NCI-H446 (cell line): ENCODE results near the gene PIK3R4.

Experiments used
- DNase-seq, 2 experiments: peaks; one replicate each; lab custom pipeline; 2025; lab: John Stamatoyannopoulos, UW

The PIK3R4 gene

GRCh38 chr3:130746246-130747039, at the start of gene PIK3R4:
Gene PIK3R4, minus strand, starts transcription at chr3:130746829. Its CDS starts 1,611 bp downstream, at chr3:130745218.
- DNase-seq, result peak; percentile 98

DNA sequence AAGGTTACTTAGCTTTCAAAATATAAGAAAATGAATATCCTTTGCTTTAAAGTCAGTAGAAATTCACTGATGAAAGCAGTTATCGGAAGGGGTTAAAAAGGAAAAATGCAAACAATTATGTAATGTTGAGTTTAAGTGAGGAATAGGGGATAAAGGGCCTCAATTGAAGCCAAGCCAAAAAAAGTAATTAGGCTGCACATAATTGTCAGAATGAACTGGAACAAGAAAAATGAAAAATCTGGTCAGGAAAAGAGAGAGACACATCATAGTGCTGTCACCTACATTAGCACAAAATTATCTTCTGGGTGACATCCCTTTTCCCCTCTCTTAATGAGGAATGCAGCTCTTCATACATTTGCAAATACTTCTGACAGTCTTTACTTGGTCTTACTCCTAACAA, 48.8 kb upstream of the PIK3R4 start:
- no peak for DNase-seq

DNA sequence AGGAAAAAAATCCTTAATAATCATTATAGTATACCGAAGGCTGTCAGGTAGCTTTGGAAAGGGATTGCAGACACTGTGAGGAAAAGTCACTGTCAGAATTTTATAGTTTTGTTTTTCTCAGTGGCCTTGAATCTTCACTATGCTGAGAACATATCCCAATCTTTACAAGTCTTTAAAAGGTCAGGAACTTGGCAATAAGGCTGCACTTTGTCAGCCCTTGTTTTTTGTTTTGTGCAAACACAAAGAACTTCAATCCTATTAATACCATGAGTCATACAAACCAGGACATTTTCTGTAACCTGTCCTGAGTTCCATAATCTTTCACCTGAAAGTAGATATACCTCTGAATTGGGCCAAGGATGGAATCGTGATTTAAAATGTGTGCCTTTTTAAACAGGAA, 45.6 kb upstream of the PIK3R4 start:
- no peak for DNase-seq

- no peak for DNase-seq
These were observed 43.2 kb upstream of the PIK3R4 start for GRCh38 chr3:130789782-130790322.

- no peak for DNase-seq
These were observed 40.9 kb upstream of the PIK3R4 start for GRCh38 chr3:130787422-130788068.

DNA sequence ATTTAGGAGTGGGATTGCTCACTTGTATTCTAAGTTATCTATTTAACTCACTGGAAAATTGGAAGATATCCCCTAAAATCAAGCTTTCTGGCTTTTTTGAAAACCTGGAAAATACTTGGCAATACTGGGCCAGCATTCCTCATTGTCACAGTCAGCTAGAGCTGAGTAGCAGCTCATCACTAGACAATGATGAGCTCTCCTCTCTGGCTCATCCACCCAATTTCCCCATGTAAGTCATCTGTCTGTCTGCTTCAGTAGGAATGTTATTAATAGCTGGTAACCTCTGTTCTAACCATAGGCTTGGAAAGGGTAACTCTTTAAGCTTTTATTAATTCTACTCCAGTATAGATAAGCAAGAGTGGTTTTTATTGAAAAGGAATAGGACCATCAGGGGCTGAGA, 39.7 kb upstream of the PIK3R4 start:
- DNase-seq, result no peak

- DNase-seq, result no peak
These were observed 37.0 kb upstream of the PIK3R4 start for GRCh38 chr3:130783629-130784028.

- DNase-seq, result no peak
These were observed 32.9 kb upstream of the PIK3R4 start for GRCh38 chr3:130779486-130779885.

GRCh38 chr3:130779031-130779430, 32.4 kb upstream of the PIK3R4 start:
- DNase-seq, result no peak

DNA sequence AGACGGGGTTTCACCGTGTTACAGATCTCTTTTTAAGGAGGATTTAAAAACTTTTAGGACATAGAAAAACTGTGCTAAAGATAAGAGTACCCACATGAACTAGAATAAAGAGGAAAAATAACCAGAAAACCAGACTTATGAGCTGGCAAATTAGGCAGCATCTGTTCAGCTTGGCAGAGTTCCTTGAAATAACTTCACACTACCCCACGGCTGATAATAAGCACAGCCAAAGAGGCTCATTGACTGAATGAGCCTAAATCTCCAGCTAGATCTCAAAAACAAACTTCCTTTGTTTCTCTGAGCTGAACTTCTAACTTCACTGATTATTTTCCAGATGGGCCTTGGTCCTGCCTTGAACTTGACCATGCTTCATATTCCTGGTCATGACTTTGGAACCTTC, 26.7 kb upstream of the PIK3R4 start:
- peak; percentile 11 to 68 for DNase-seq

DNA sequence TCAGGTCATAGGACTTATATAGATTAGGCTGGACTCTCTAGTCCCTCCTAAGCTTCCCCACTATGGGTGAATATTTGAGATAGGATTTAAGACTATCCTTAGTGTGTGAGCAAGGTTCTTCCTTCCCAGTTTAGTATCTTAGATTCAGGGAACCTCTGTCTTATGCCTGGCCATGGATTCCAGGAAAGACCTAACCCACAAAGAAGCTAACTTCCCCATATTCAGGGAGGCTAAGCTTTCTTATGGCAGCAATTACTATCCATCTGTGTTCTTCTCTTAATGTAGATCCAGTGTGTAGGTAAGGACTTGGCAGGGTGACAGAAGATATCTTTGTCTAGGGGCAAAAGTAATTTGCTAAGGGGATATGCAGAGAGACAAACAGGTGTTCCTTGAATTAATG, 25.5 kb upstream of the PIK3R4 start:
- no peak for DNase-seq

DNA sequence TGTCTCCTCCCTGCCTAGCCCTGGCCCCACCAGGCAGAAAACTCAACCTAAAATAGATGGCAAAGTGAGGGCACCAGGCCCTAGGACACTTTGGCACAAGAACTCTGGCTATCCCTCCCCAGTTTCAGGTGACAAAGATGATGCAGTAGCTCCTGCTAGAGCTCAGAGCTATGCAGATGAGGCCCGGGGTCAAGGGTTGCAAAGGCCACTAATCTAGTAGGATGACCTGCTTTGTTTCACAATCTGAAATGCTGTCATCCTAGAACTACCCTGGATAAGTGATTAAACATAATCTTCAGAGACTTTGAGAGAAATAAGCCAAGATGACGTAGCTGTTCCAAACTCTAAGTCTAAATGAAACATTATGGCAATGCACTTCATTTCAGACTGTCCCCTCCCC, 24.0 kb upstream of the PIK3R4 start:
- no peak for DNase-seq

- no peak for DNase-seq
These were observed 15.2 kb upstream of the PIK3R4 start for GRCh38 chr3:130761730-130762311.

GRCh38 chr3:130760922-130761321, 14.3 kb upstream of the PIK3R4 start:
- no peak for DNase-seq

DNA sequence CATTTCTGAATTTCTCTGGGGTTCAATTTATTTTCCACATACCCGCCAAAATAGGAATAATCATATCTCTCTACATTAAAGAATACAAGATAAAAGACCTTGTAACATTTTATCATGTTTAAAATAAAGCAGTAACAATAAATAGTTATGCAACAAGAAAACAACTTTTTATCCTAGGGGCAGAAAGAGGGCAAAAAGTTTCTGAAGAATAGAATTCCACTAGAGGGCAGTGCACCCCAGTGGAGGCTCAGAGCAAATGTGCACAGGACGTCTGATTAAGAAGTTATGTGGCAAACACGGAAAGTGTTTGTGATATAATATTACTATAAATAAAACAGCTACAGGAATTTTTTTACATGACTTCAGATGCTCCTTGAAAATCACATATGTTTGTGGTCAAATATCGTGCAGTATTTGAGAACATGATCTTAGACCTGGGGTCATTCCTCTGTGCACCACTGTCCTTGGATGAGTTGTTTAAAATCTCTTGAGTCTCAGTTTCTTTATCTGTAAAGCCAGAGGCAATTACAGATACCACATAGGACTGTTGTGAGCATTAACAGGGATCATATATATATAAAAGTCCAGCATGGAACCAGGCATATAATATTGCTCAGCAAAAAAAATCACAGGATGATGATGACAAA, 13.2 kb upstream of the PIK3R4 start:
- DNase-seq, result peak; percentile 36 to 67

- no peak for DNase-seq
These were observed 12.2 kb upstream of the PIK3R4 start for GRCh38 chr3:130758624-130759369.

DNA sequence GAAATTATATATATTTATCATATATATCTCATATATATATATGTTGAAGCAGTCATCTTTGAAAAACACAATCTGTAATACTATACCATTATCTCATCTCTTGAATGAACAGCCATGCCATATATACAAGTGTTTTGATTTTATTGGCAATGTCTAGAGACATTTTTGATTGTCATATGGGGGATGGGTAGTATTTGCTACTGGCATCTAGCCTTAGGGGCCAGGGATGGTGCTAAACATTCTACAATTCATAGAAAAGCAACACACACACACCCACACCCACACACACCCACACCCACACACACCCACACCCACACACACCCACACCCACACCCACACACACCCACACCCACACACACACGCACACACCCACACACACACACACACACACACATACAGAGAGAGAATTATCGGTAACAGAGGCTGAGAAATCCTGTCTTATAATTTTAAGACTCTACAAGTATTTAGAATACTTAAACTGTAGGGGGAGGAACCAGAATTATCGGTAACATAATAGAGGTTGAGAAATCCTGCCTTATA, 11.1 kb upstream of the PIK3R4 start:
- DNase-seq, result no peak

DNA sequence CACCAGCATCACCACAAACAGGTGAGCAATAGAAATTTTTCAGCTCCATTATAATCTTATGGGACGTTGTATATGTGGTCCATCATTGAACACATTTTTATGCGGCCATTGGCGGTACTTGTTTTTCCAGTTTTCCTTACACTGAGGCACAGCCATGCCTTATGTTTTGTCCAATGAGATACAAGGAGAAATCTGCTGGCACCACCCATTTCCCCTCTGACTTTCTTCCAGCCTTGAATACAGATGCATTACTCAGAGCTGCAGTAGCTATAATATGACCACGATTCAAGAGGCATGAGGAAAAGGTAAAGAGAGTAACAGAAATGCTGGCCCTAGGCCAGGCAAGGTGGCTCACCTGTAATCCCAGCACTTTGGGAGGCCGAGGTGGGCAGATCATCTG, 9.0 kb upstream of the PIK3R4 start:
- DNase-seq, result no peak

DNA sequence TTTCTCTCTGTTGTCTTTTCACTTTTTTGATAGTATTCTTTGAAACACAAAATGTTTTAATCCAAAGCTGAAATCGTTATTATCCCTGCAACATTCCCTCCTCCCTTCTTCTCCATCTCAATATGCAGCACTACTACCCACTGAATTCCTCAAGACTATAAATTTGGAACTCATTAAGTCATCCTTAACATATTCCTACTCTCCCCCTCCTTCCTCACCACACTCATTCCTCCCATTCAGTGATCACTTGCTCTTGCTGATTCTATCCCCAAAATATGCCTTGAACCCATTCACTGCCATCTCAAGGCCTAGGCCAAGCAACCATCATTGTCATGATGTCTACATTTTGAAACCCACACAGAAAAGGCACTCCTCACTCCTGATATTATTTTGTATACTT, 2.4 kb upstream of the PIK3R4 start:
- no peak for DNase-seq

- no peak for DNase-seq
These were observed 1.8 kb upstream of the PIK3R4 start for GRCh38 chr3:130748467-130748861.

GRCh38 chr3:130743354-130743753, 3.3 kb downstream of the PIK3R4 start:
- DNase-seq, result no peak
